PFSK-1 (cell line): ENCODE data around the gene IL6.

ENCODE experiments used
- SIN3A ChIP-seq: IDR thresholded peaks from 2 replicates; pipeline ENCODE4 v1.6.1; 2012; ENCODE audit warnings: mild to moderate bottlenecking, low read length, moderate library complexity, borderline replicate concordance; ENCODE audit not compliant: insufficient read depth
- TAF1 ChIP-seq: IDR thresholded peaks from 2 replicates; pipeline ENCODE4 v1.6.1; 2012; ENCODE audit warnings: low read length, control low read depth, borderline replicate concordance; ENCODE audit not compliant: insufficient read depth

DNA sequence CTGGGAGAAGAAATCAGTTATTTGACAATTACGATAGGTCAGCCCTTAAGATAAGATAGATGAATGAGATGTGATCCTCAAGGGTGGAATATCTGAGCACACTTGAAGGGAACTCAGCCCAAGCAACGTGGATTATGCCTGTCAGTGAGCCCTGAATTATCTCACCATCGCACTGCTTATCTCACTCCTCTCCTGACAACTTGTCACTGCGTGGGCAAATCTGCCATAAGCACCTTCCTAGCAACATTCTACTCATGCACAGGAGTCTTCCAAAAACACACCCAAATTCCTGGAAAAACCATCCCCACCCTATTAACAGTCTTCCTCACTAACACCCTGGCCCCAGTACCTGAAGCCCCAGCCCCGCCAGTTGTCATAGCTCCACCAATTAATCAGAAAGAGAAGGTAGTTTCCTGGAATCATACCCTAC, 46.5 kb upstream of the IL6 start:
- no peak for TF ChIP-seq TAF1
- no peak for TF ChIP-seq SIN3A
